Subcutaneous adipose tissue (tissue), 4 donors: Measurements from ENCODE around the gene GNG7. TPM values are rescaled to one million over a fixed set of nuclear protein-coding genes. Genes with fewer than 3 reads are reported as not detected.

Experiments
- total RNA-seq, 4 donors: library from RNA; depleted of rRNA; stranded (reverse); fragments of >200 nt; gene quantifications; one replicate each; pipeline ENCODE4 v1.1.0, GENCODE V29; 2016
- TF ChIP-seq, protein P1 (sequence below): fragments of 450-650 bp; IDR thresholded peaks from one replicate; pipeline ENCODE4 v1.5.1; 2016; ENCODE audit warnings: low read depth, mild to moderate bottlenecking, control low read depth, antibody characterized with exemption, moderate library complexity

The GNG7 gene
- total RNA-seq, 4 donors from 2014 or later, result 0.16 to 3.6 (median 0.82) TPM

DNA sequence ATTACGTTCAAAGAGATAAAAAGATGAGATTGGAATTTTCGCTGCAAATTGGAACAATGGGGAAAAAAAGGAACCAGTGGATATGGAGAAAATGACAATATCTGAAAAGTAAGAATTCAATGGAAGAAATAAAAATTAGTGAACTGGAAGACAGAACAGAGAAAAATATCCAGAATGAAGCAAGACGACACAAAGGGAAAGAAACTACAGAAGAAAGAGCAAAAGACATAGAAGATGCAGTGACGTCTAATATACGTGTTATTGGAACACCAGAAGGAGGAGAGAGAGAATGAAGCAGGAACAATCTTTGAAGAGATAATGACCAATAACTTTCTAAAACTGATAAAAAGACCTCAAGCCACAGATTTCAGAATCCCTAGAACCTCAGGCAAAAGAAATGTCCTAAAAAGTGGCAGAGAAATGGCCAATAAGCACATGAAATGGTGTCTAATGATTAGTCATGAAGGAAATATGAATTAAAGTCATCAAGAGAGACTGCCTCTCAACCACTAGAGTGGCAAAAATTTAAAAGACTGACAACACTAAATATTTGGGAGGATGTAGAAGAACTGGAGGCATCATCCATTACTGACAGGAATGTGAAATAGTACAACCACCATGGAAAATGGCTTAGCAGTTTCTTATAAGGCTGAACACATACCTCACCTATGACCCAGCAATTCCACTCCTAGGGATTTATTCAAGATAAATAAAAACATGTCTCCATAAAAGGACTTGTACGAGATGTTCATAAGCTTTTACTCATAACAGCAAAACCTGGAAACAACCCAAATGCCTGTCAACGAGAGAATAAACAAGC is 170.0 kb downstream of the GNG7 start:
- TF ChIP-seq, protein P1, sequence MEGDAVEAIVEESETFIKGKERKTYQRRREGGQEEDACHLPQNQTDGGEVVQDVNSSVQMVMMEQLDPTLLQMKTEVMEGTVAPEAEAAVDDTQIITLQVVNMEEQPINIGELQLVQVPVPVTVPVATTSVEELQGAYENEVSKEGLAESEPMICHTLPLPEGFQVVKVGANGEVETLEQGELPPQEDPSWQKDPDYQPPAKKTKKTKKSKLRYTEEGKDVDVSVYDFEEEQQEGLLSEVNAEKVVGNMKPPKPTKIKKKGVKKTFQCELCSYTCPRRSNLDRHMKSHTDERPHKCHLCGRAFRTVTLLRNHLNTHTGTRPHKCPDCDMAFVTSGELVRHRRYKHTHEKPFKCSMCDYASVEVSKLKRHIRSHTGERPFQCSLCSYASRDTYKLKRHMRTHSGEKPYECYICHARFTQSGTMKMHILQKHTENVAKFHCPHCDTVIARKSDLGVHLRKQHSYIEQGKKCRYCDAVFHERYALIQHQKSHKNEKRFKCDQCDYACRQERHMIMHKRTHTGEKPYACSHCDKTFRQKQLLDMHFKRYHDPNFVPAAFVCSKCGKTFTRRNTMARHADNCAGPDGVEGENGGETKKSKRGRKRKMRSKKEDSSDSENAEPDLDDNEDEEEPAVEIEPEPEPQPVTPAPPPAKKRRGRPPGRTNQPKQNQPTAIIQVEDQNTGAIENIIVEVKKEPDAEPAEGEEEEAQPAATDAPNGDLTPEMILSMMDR, result no peak

DNA sequence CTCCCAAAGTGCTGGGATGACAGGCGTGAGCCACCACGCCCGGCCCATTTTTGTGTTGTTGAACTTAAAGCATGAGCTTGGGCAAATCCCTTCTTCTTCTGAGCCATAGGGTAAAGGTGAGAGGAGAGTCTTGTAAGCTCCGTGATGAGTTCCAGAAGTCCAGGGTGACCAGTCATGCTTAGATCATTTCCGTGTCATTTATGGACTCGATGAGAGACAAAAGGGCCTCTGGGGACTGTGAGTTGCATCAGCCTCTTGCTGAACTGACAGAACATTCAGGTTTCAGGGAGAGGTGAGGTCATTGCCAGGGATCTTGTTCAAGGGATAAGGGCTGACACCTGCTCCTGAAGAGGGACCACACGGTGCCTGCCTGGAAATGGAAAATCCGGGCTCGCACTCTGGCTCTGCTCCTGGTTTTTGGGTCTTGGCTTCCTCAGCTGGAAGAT is 173.0 kb downstream of the GNG7 start:
- TF ChIP-seq, protein P1, result no peak

DNA sequence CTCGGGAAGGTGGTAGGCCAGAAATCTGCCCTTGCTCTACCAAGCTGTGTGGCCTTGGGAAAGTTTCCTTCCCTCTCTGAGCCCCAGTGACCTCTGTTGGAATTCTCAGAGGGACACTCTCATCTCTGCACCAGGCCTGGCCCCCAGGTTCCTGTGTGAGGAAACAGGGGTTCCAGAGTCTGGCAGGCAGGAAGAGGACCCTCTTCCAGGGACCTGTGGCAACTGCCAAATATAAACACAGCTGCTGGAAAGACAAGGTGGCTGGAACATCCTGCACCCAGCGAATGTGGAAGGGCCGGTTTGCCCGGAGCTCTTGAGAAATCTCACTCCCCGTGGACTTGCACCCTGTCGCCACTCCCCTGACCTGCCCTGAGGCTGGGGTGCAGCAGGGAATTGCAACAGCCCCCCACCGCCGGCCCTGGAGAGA is 173.8 kb downstream of the GNG7 start:
- TF ChIP-seq, protein P1, result no peak

DNA sequence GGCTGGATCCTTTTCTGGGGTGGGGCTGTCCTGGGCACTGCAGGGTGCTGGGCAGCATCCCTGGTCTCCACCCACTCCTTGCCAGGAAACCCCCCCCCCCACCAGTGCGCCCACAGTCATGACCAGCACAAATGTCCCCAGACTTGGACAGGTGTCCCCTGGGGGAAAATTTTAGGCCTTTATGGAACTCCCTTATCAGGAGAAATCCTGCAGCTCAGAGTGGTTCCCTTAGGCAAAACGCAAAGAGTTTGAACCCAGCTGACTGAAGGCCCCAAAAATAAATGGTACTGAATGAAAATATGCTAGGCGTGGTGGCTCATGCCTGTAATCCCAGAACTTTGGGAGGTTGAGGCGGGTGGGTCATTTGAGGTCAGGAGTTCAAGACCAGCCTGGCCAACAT is 174.8 kb downstream of the GNG7 start:
- TF ChIP-seq, protein P1, result no peak

DNA sequence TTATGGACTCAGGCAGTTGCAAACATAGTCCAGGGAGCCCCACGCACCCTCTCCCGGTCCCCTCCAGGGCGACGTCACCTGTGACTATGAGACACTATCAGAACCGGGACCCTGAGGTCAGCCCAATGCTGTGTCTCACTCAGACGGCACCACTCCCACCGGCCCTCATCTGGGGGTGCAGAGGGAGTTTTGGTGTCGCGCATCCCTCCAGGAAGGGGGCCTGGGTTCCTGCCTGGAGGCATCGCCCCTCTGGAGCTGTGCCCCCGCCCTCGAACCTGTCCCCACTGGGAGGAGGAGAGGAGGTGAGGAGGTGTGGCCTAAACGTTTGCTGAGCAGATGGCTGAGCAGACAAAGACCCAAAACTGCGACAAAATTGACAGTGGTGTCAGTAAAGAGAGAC is 175.3 kb downstream of the GNG7 start:
- TF ChIP-seq, protein P1, result no peak

DNA sequence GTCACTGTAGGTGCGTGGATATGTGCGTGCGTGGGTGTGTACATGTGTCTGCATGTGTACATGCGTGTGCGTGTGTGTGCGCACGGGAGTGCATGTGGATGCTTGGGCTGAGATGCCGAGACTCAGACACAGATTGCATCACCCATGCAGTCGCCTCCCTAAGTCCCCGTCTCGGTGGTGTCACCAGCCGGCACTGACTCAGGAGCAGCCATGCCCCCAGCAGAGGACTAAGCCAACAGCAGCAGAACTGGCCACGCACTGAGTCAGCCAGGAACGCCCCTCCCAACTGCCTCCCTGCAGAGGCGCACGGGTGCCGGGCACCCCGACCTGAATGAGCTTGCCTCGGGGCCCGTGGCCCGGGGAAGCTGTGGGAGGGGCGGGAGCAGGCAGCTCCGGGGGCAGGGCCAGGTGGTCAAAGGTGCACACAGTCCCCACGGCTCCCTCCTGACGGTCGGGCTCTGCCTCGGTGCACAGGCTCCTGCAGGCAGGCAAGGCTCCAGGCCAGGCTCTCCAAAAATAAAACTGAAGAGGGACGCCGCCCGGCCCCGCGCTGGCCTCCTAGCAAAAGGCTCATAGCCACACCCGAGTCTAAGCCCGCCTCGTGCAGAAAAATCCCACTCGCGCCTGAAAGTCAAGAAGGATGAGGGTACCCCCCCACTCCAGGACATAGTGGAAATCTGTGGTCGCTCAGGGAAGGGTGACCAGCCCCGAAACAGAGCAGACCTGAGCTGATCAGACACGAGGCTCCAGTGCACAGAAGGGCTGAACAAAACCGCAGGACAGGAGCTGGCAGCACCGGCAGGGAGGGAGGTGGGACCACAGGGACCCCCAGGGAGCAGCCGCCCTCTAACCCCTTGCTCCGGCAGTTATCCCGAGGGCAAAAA is 177.4 kb downstream of the GNG7 start:
- TF ChIP-seq, protein P1, result no peak

DNA sequence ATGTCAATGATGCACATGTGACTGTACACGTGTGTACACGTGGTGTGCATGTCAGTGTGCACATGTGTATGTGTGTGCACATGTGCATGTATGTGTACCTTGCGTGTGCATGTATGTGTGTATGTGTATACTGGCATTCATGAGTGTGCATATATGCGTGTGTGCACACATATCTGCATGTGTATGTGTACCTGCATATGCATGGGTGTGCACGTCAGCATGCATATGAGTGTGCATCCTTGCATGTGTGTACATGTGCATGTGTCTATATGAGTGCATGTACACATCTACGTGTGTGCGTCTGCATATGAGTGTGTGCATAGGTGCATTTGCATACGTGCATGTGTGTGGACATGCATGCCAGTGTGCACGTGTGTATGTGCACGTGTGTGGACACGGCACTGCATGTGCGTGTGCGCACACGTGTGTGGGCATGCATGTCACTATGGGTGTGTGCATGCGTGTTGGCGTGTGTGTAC is 178.1 kb downstream of the GNG7 start:
- TF ChIP-seq, protein P1, result no peak
